Mesendoderm (in vitro differentiated cells): Measurements from ENCODE around the gene TUBA3D.
A peak's percentile ranks its signal among the peaks of the same experiment; 100 is the strongest.
"Not testable (repeated sequence)": the region's sequence is repeated elsewhere in the genome, so short reads cannot be mapped to it uniquely, and the experiment has no call there.

ENCODE experiments used
- DNase-seq: peaks from one replicate; pipeline ENCODE4 v3.0.0; 2013
- H2AK5ac ChIP-seq: 2 replicates; pipeline ENCODE4 v1.6.1; 2013; ENCODE audit warnings: low read length, inconsistent platforms
- H2BK120ac ChIP-seq: 2 replicates; pipeline ENCODE4 v1.6.1; 2013; ENCODE audit warnings: low read depth, mild to moderate bottlenecking, low read length, moderate library complexity, mixed read lengths
- H2BK15ac ChIP-seq: replicated peaks from 2 replicates; pipeline ENCODE4 v1.6.1; 2013; ENCODE audit warnings: low read depth, mild to moderate bottlenecking, moderate library complexity
- H2BK5ac ChIP-seq: 2 replicates; pipeline ENCODE4 v1.6.1; 2013; ENCODE audit warnings: low read length, inconsistent platforms
- H3K18ac ChIP-seq: 2 replicates; pipeline ENCODE4 v1.6.1; 2013; ENCODE audit warnings: mild to moderate bottlenecking, low read length, mixed read lengths
- H3K23ac ChIP-seq: one replicate; pipeline ENCODE4 v1.6.1; 2013; ENCODE audit warnings: low read length
- H3K27ac ChIP-seq: 2 replicates; pipeline ENCODE4 v1.5.1; 2013; ENCODE audit warnings: low read depth, mild to moderate bottlenecking, inconsistent platforms, low read length, moderate library complexity
- H3K27me3 ChIP-seq: 2 replicates; pipeline ENCODE4 v1.6.1; 2013; ENCODE audit warnings: low read length, control low read depth, mild to moderate bottlenecking, inconsistent platforms; ENCODE audit not compliant: insufficient read depth, poor library complexity
- H3K36me3 ChIP-seq: 2 replicates; pipeline ENCODE4 v1.6.1; 2013; ENCODE audit warnings: low read length, inconsistent platforms; ENCODE audit not compliant: control insufficient read depth, insufficient read depth
- H3K4ac ChIP-seq: one replicate; pipeline ENCODE4 v1.6.1; 2013; ENCODE audit warnings: low read depth, mild to moderate bottlenecking, low read length, moderate library complexity
- H3K4me1 ChIP-seq: 2 replicates; pipeline ENCODE4 v1.6.1; 2013; ENCODE audit warnings: low read depth, low read length, inconsistent platforms; ENCODE audit not compliant: control insufficient read depth
- H3K4me2 ChIP-seq: 2 replicates; pipeline ENCODE4 v1.6.1; 2013; ENCODE audit warnings: low read length
- H3K4me3 ChIP-seq: 2 replicates; pipeline ENCODE4 v1.5.1; 2013; ENCODE audit warnings: mild to moderate bottlenecking, low read length
- H3K56ac ChIP-seq: one replicate; pipeline ENCODE4 v1.6.1; 2013; ENCODE audit warnings: low read length
- H3K79me1 ChIP-seq: 2 replicates; pipeline ENCODE4 v1.6.1; 2013; ENCODE audit warnings: low read length, inconsistent platforms
- H3K79me2 ChIP-seq: 2 replicates; pipeline ENCODE4 v1.6.1; 2013; ENCODE audit warnings: mild to moderate bottlenecking, low read length; ENCODE audit not compliant: control insufficient read depth, insufficient read depth
- H3K9ac ChIP-seq: 2 replicates; pipeline ENCODE4 v1.6.1; 2013; ENCODE audit warnings: low read length, inconsistent platforms
- H4K5ac ChIP-seq: one replicate; pipeline ENCODE4 v1.6.1; 2013; ENCODE audit warnings: low read length
- H4K8ac ChIP-seq: one replicate; pipeline ENCODE4 v1.6.1; 2013; ENCODE audit warnings: low read depth, mild to moderate bottlenecking, control low read depth, low read length, moderate library complexity
- WGBS: extraction: QIAGEN DNeasy Blood & Tissue Kit; methylation state at CpG from one replicate; pipeline ENCODE4 v1.1.7; 2013; ENCODE audit warnings: low lambda C conversion rate, missing lambda C conversion rate; ENCODE audit not compliant: insufficient coverage; ENCODE audit errors: extremely low coverage; 5-methylcytosine and 5-hydroxymethylcytosine counted together

TUBA3D gene

DNA sequence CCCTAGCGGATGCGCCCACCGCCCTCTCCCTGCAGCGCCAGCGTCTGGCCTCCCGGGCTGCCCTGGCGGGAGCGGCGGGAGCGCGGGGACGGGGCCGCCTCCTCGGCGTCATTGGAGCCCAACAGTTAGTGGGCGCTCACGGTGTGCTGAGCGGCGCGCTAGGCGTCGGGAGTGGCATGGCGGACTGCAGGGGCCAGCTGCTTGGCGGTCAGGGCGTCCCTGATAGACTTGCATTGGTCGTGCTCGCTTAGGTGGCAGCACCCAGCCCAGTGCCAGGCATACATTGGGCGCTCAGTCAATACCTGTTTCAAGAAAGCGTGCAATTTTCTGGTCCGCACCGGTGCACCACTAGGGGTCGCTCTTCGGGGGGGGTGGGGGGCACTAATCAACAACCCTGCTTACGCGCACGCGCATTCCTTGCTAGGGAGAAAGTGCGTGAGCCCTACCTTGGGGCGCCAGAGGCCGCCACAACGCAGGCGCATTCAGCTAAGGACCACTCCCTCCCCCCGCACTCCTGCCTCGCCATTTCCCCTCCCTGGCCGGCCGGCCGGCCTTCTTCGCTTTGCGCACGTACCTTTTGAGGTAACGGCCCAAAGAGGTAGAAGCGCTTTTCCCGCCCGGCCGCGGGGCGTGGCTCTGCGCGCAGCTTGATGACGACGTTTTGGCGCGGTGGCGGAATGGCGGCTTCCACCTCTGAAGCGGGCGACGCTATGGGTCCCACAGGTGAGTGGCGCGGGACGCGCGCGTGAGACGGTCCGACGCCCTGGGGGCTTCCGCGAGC lies 16.7 kb downstream of the TUBA3D start:
- Histone ChIP-seq H3K27me3 (no peaks in the 10 kb centered on the region), H3K36me3 (peaks cover 4% of the 10 kb centered on the region), H2BK5ac (peak overlapping the region; percentile 57), H4K5ac (no peak overlapping the region), H3K56ac (peak overlapping the region; percentile 94), H2BK120ac (no peak overlapping the region), H2AK5ac (no peak overlapping the region), H3K4me3 (peak overlapping the region; percentile 97), H3K79me2 (peaks cover 61% of the 10 kb centered on the region), H3K79me1 (peaks cover 7% of the 10 kb centered on the region), H3K4ac (peak overlapping the region; percentile 78), H3K4me1 (peaks cover 3% of the 10 kb centered on the region), H3K18ac (peak overlapping the region; percentile 42), H3K23ac (no peak overlapping the region), H3K27ac (peak overlapping the region; percentile 90), H4K8ac (peak overlapping the region; percentile 8), H3K4me2 (peak overlapping the region; percentile 40), H2BK15ac (no peak overlapping the region), H3K9ac (peak overlapping the region; percentile 96)
- peak; percentile 98 for DNase-seq
- WGBS = no CpG with 5 or more reads among the region's 79 CpGs

DNA sequence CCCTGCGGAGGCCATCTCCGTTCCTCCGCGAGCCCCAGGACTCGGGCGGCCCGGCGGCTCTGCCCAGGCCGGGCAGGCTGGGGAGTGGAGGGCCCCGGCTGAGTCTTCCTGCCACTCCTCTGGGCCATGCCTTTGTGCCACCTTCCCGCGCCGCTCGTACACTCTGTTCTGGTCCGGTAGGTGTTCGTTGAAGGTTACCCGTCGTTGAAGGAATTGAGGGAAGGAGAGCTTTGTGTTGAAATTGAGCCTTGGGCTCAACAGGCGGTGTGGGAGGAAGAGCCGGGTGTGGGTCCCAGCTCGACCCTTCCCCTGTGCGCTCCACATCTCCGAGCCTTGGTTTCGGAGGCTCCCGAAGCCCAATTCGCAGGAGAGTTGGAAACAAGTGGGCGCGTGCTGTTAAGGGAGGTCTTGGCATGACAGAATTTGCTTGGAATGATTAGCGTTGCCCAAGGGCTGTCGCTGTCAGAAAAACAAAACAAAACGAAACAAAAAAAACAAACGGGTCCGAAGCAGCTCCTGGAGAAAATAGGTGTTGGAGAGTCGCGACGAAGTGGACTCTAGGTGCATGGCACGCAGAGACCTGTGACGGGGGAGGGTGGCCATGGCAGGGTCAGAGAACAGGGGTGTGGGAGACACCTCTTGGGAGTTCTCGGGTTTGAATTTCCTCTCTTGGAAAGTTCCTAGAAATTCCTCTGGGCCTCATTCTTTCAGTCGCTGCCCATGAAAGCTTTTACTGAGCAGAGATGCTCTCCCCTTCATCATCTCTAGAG lies 17.5 kb downstream of the TUBA3D start:
- H3K4me3 ChIP-seq = peak overlapping the region; percentile 97
- H3K4me1 ChIP-seq = peaks cover 3% of the 10 kb centered on the region
- no peak overlapping the region for H2BK120ac ChIP-seq
- peak overlapping the region; percentile 42 for H3K18ac ChIP-seq
- WGBS = no CpG with 5 or more reads among the region's 40 CpGs
- no peak overlapping the region for H2BK5ac ChIP-seq
- peak overlapping the region; percentile 96 for H3K9ac ChIP-seq
- H3K36me3 ChIP-seq = peaks cover 4% of the 10 kb centered on the region
- peak overlapping the region; percentile 78 for H3K4ac ChIP-seq
- peak overlapping the region; percentile 30 for H3K23ac ChIP-seq
- H3K27ac ChIP-seq = peak overlapping the region; percentile 89
- H3K4me2 ChIP-seq = peak overlapping the region; percentile 64
- H3K27me3 ChIP-seq = no peaks in the 10 kb centered on the region
- peaks cover 67% of the 10 kb centered on the region for H3K79me2 ChIP-seq
- H4K8ac ChIP-seq = no peak overlapping the region
- peak overlapping the region; percentile 94 for H3K56ac ChIP-seq
- peak; percentile 34 for DNase-seq
- H2BK15ac ChIP-seq = no peak overlapping the region
- H4K5ac ChIP-seq = no peak overlapping the region
- H2AK5ac ChIP-seq = peak overlapping the region; percentile 37
- peaks cover 7% of the 10 kb centered on the region for H3K79me1 ChIP-seq

DNA sequence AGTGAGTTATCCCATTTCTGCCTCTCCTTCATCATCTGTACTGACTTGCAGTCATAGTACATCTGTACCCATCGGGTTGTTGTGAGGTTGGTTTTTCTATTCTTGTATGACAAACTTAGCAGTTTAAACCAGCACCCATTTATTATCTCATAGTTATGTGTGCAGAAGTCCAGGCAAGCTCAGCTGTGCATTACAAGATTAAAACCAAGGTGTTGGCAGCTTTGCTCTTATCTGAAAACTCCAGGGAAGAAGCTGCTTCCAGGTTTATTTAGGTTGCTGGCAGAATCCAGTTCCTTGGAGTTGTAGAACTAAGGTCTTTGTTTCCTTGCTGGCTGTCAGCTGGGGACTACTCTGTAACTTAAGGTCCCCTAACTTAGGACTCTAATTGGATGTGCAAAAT lies 19.6 kb downstream of the TUBA3D start:
- H3K4me3 ChIP-seq, H2BK15ac ChIP-seq, H3K4me1 ChIP-seq, H3K36me3 ChIP-seq, DNase-seq, H2BK5ac ChIP-seq, H3K23ac ChIP-seq, H2BK120ac ChIP-seq, H3K4ac ChIP-seq, H3K27ac ChIP-seq, H3K79me1 ChIP-seq, H3K9ac ChIP-seq, H4K5ac ChIP-seq, H3K18ac ChIP-seq, H2AK5ac ChIP-seq, H4K8ac ChIP-seq, H3K56ac ChIP-seq, H3K27me3 ChIP-seq, H3K4me2 ChIP-seq: not testable (repeated sequence)
- peaks cover 62% of the 10 kb centered on the region for H3K79me2 ChIP-seq
- WGBS = no CpG with 5 or more reads among the region's 1 CpG

DNA sequence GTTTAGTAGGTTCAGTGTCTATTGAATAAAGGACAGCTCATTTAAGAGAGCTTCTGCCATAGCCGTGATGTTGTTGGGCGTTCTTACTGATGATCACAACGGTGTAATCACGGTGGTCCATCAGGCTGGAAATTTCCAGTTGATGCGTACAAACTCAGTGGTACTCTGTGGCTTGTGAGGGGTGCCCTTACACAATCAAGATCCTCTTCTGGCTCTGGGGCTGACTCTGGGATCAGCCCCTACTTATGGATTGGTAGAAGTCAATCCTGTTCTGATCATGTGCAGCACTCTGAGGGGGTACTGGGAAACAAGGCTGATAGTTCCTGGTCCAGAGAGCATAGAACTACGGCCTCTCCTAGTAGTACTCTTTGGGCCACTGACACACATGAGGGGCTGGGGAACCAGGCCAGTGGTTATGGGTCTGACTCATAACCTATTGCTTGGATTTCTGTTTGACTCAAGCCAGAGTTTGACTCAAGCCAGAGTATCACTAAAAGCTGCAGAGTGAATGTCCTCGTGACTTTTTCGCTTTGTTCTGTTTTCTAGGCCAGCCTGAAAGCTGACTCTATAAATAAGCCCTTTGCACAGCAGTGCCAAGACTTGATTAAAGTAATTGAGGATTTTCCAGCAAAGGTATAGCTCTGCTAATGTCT lies 22.5 kb downstream of the TUBA3D start:
- not testable (repeated sequence) for H3K36me3 ChIP-seq, H3K9ac ChIP-seq, H2BK5ac ChIP-seq, H2AK5ac ChIP-seq, H3K23ac ChIP-seq, H3K27me3 ChIP-seq, H3K4ac ChIP-seq, H2BK120ac ChIP-seq, H4K5ac ChIP-seq, DNase-seq, H3K4me2 ChIP-seq, H3K4me3 ChIP-seq, H4K8ac ChIP-seq, H3K56ac ChIP-seq, H3K79me1 ChIP-seq, H2BK15ac ChIP-seq, H3K27ac ChIP-seq, H3K18ac ChIP-seq, H3K4me1 ChIP-seq
- no CpG with 5 or more reads among the region's 8 CpGs for WGBS
- H3K79me2 ChIP-seq = peaks cover 52% of the 10 kb centered on the region

DNA sequence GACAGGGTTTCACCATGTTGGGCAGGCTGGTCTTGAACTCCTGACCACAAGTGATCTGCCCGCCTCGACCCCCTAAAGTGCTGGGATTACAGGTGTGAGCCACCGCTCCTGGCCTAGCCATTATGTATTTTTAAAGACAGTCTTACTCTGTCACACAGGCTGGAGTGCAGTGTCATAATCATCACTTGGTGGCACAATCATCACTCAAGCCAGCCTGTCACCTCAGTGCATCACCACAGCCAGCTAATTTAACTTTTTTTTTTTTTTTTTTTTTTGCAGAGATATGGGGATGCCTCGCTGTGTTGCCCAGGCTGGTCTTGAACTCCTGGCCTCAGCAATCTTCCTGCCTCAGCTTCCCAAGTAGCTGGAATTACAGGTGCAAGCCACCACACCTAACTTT lies 27.7 kb downstream of the TUBA3D start:
- H2BK15ac ChIP-seq, H3K56ac ChIP-seq, H3K4me1 ChIP-seq, H2BK5ac ChIP-seq, H3K4me3 ChIP-seq, DNase-seq, H2AK5ac ChIP-seq, H3K18ac ChIP-seq, H3K23ac ChIP-seq, H3K4ac ChIP-seq, H3K27me3 ChIP-seq, H2BK120ac ChIP-seq, H4K5ac ChIP-seq, H4K8ac ChIP-seq, H3K36me3 ChIP-seq, H3K79me2 ChIP-seq, H3K79me1 ChIP-seq, H3K27ac ChIP-seq, H3K9ac ChIP-seq, H3K4me2 ChIP-seq: not testable (repeated sequence)
- no CpG with 5 or more reads among the region's 4 CpGs for WGBS
